GM19324 (cell line): ENCODE results near the gene EXOC5.
"Not testable (repeated sequence)": the region's sequence is repeated elsewhere in the genome, so short reads cannot be mapped to it uniquely, and the experiment has no call there.

Source experiments
- ATAC-seq: cut with Tn5 transposase; IDR thresholded peaks from one replicate; pipeline ENCODE4 v1.9.1; 2021; ENCODE audit warnings: mild to moderate bottlenecking, moderate library complexity; ENCODE audit not compliant: unreplicated experiment, low FRiP score

The EXOC5 gene

DNA sequence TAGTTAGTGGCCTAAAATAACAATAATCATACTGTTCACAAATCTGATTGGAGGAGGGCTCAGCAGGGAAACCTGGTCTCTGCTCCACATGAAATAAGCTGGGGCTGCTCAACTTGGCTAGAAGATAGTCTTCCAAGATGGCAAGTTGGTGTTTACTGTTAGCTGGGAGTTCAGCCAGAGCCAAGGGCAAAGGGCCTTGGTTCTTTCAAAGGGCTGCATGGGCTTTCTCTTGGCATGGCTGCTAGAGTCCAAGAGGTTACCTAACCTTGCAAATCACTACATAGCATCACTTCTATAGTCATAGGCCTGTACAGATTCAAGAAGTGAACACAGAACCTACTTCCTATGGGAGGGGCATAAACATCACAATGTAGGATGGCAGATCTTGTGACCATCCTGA lies 7.1 kb downstream of the EXOC5 start:
- no peak for ATAC-seq

DNA sequence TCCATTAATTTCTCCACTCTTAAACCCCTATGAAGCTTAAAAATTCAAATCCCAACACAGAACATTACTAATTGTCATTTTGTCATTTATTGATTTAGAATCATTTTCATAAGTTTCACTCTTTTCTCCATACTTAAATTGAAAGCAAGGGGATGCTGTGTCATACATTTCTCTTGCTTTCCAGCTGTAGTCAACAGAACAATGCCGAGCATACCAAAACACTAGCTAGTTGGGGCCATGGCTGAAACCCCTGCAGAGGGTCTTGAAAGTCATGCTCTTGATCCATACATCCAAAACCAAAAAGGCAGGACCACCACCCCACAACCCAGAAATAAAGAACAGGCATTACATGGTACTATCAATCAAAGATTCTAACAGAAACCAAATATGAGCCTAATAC lies 9.0 kb downstream of the EXOC5 start:
- no peak for ATAC-seq

GRCh38 chr14:57258221-57258620 lies 10.5 kb downstream of the EXOC5 start:
- not testable (repeated sequence) for ATAC-seq

GRCh38 chr14:57254884-57255283 lies 13.8 kb downstream of the EXOC5 start:
- peak; percentile 59 for ATAC-seq

DNA sequence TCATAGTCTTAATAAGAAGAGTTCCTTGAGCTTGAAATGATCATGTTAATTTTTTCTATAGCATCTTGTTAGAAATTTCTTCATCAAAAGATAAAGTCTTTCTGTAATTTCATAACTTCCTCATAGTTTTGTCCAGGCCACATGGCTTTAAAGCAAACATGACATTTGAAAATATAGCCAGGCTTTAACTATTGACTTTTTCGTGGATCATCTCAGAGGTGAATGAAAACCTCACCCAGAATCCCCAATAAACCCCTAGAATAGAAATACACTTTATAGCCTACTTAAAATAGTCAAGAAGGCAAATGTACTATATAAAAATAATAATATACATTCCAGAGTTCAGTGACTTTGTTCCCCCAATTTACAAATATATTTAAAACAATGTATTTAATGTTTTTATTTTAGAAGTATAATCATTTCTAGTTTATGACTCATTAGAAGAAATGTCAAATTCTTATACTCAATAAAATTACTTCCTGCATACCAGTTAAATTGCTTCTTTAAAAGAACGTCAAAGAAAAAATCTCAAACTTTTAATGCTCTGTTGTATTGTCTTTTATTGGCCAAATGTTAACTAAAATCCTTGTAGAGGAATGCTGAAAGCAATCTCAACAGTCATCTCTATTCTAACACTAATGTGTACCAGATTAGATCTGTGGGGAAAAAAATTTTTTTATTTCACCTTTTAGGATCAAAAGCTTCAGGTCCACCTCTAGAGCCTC lies 21.6 kb downstream of the EXOC5 start:
- no peak for ATAC-seq

GRCh38 chr14:57245941-57246340 lies 22.8 kb downstream of the EXOC5 start:
- ATAC-seq = no peak

GRCh38 chr14:57244106-57244505 lies 24.6 kb downstream of the EXOC5 start:
- no peak for ATAC-seq

GRCh38 chr14:57243320-57243719 lies 25.4 kb downstream of the EXOC5 start:
- no peak for ATAC-seq

- not testable (repeated sequence) for ATAC-seq
Measured at GRCh38 chr14:57240115-57240514, 28.6 kb downstream of the EXOC5 start.

DNA sequence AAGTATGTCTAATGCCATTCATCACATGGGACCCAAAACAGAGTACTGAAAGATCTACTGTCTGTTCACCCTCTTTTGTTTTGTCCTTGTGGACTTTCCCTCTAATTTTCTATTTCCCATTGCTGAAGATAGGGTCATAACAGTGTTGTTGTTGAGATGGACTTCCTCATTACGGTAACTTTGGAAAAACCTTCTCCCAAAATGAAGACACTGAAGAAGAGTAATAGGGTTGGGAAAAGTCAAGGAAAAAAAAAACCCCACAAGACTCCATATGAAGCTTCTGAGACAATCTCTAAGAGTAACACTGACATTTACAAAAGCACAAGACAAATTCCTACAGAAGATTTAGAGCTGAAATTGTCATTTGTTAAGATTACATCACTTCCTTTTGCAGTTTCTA lies 36.7 kb downstream of the EXOC5 start:
- no peak for ATAC-seq

- not testable (repeated sequence) for ATAC-seq
Measured at GRCh38 chr14:57228320-57228719, 40.4 kb downstream of the EXOC5 start.

DNA sequence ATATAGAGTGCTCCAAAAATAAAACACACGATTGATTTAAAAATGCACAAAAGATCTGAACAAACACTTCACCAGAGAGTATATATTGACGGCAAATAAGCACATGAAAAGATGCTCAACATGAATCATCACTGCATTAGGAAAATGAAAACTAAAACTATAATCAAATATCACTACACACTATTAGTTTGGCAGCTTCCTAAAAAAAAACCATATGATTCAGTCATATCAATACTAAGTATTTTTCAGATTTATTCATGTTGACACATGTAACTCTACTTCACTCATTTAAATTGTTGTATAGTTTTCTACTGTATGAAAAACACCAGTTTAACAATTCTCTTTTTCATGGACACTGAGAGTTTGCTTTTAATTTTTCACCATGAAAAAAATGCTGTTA lies 41.6 kb downstream of the EXOC5 start:
- ATAC-seq = no peak

GRCh38 chr14:57221931-57222330 lies 46.8 kb downstream of the EXOC5 start:
- ATAC-seq = no peak

- ATAC-seq = no peak
Measured at GRCh38 chr14:57212919-57213318, 55.8 kb downstream of the EXOC5 start.

DNA sequence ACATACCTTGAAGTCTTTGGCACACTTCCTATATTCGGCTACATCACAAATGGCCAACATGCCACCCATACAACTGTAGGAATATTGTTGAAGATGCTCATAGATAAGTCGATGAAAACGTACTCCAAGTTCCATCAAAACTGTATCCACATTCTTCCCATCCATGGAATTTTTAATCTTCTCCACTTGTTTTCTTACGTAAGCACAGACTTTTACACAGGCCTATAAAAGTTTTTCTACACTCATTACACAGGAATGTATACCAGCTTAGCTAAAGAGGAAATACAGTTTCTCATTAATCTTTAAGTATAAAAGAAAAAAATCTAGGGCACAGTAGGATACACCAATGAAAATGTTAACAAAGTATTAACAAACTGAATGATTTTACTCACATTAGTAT lies 59.1 kb downstream of the EXOC5 start:
- ATAC-seq = no peak

GRCh38 chr14:57205938-57206337 lies 62.8 kb downstream of the EXOC5 start:
- ATAC-seq = no peak

GRCh38 chr14:57202672-57203071 lies 66.0 kb downstream of the EXOC5 start:
- ATAC-seq = not testable (repeated sequence)

- ATAC-seq = no peak
Measured at GRCh38 chr14:57199921-57200320, 68.8 kb downstream of the EXOC5 start.

DNA sequence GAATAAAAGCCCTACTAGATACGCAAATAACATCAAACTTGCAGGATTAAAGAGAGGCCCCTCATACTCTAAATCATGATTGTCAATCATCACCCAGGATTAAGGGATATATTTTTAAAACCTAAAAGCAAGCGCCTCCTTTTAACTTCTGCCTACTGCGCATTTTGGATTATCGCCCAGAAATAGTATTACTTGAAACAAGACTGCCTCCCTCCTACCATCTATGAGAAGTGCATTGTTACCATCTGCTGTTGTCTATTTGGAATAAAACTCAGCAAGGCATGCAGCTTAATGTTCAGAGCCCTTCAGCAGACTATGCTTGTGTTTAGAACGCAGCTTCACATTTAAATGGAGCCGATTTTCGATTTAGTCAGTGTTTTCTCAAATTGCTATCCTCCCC lies 79.6 kb downstream of the EXOC5 start:
- ATAC-seq = no peak

GRCh38 chr14:57182760-57183503 lies 85.8 kb downstream of the EXOC5 start:
- ATAC-seq = no peak

- ATAC-seq = no peak
Measured at GRCh38 chr14:57179273-57179672, 89.4 kb downstream of the EXOC5 start.

GRCh38 chr14:57174466-57174865 lies 94.2 kb downstream of the EXOC5 start:
- no peak for ATAC-seq
